ENCODE results near the gene ZBTB40. TPM values are rescaled to one million over a fixed set of nuclear protein-coding genes. Genes with fewer than 3 reads are reported as not detected.

ZBTB40 gene
- total and polyA plus RNA-seq, 2 of the 13 experiments (the other 11 are each of a cell fraction or from before 2014, with no cell fraction given): 8.8 to 16.5 TPM

- no peak for TF ChIP-seq BCLAF1 (IDR thresholded peaks at IDR 0.05)
- TF ChIP-seq ZNF746 (CRISPR knock-in tag; IDR thresholded peaks at IDR 0.05): no peak; the same call in 1 of the 2 replicates
- TF ChIP-seq HDAC2 (CRISPR knock-in tag; IDR thresholded peaks at IDR 0.05): peak; percentile 82
- TF ChIP-seq ZNF160 (CRISPR knock-in tag; IDR thresholded peaks at IDR 0.05): no peak
- TF ChIP-seq TGIF2 (CRISPR knock-in tag; IDR thresholded peaks at IDR 0.05): no peak
- no peak for TF ChIP-seq CBX2 (IDR thresholded peaks at IDR 0.05; ENCODE audit: low read depth, low read length)
- TF ChIP-seq CBX2 (CRISPR knock-in tag; IDR thresholded peaks at IDR 0.05; ENCODE audit: low read depth): no peak
- TF ChIP-seq ELK4 (CRISPR knock-in tag; IDR thresholded peaks at IDR 0.05; ENCODE audit: borderline replicate concordance): no peak
- no peak for TF ChIP-seq NFE2L2 (IDR thresholded peaks at IDR 0.05; ENCODE audit: low read length)
- TF ChIP-seq ZNF10 (CRISPR knock-in tag; IDR thresholded peaks at IDR 0.05; ENCODE audit: borderline replicate concordance, low read depth): no peak
- no peak for TF ChIP-seq THAP9 (CRISPR knock-in tag; IDR thresholded peaks at IDR 0.05; ENCODE audit: borderline replicate concordance)
- TF ChIP-seq ZBTB34 (CRISPR knock-in tag; IDR thresholded peaks at IDR 0.05): no peak
- peak; percentile 71 for TF ChIP-seq ZSCAN25 (CRISPR knock-in tag; IDR thresholded peaks at IDR 0.05)
- peak; percentile 53 for TF ChIP-seq KDM2A (CRISPR knock-in tag; IDR thresholded peaks at IDR 0.05; ENCODE audit: borderline replicate concordance, low read depth)
- no peak for TF ChIP-seq NPAS2 (CRISPR knock-in tag; IDR thresholded peaks at IDR 0.05; ENCODE audit: borderline replicate concordance)
- TF ChIP-seq SRF (IDR thresholded peaks at IDR 0.05; ENCODE audit: low read depth, low read length): no peak
- TF ChIP-seq RFX3 (CRISPR knock-in tag; IDR thresholded peaks at IDR 0.05): no peak
- TF ChIP-seq FOSL2 (CRISPR knock-in tag; IDR thresholded peaks at IDR 0.05): peak; percentile 92
- no peak for TF ChIP-seq ZBTB49 (CRISPR knock-in tag; IDR thresholded peaks at IDR 0.05; ENCODE audit: borderline replicate concordance)
Observed at GRCh38 chr1:22414244-22414751, 37.4 kb upstream of the ZBTB40 start (continued).

All from HepG2 (cell line).